OCI-LY1 (cell line): ENCODE measurements around the gene STON2.

Source experiments
- H2AFZ ChIP-seq: fragments of 200-600 bp; sonication (generic), shearing (Covaris generic); 2 replicates; pipeline ENCODE4 v1.6.0; 2014; ENCODE audit warnings: antibody characterized with exemption, mild to moderate bottlenecking, low read length
- H3F3A ChIP-seq: fragments of 200-600 bp; sonication (generic), shearing (Covaris generic); 2 replicates; pipeline ENCODE4 v1.6.0; 2014; ENCODE audit warnings: mild to moderate bottlenecking, antibody characterized with exemption, low read length, moderate library complexity; ENCODE audit not compliant: insufficient read depth
- H3K27ac ChIP-seq: fragments of 200-600 bp; sonication (generic); 2 replicates; pipeline ENCODE4 v1.5.1; 2014; ENCODE audit warnings: low read length, mixed run types, mild to moderate bottlenecking, low read depth; ENCODE audit not compliant: poor library complexity, severe bottlenecking
- H3K27me3 ChIP-seq: fragments of 200-600 bp; sonication (generic); 2 replicates; pipeline ENCODE4 v1.6.0; 2014; ENCODE audit warnings: antibody characterized with exemption, mild to moderate bottlenecking, low read length, moderate library complexity; ENCODE audit not compliant: insufficient read depth
- H3K36me3 ChIP-seq: fragments of 200-600 bp; sonication (generic); 2 replicates; pipeline ENCODE4 v1.6.1; 2014; ENCODE audit warnings: mild to moderate bottlenecking, antibody characterized with exemption, low read length, moderate library complexity, mixed read lengths; ENCODE audit not compliant: insufficient read depth
- H3K4me1 ChIP-seq: fragments of 200-600 bp; sonication (generic); 2 replicates; pipeline ENCODE4 v1.5.1; 2014; ENCODE audit warnings: mild to moderate bottlenecking, low read length, moderate library complexity; ENCODE audit not compliant: insufficient read depth, severe bottlenecking
- H3K4me2 ChIP-seq: fragments of 200-600 bp; sonication (generic), shearing (Covaris generic); 2 replicates; pipeline ENCODE4 v1.6.1; 2014; ENCODE audit warnings: low read length
- H3K4me3 ChIP-seq: fragments of 200-600 bp; sonication (generic); 2 replicates; pipeline ENCODE4 v1.5.1; 2014; ENCODE audit warnings: low read length, low read depth, mild to moderate bottlenecking, mixed read lengths; ENCODE audit not compliant: poor library complexity, severe bottlenecking
- H3K79me2 ChIP-seq: fragments of 200-600 bp; shearing (Covaris generic); 2 replicates; pipeline ENCODE4 v1.6.1; 2016; ENCODE audit warnings: mixed run types, low read length, mixed read lengths; ENCODE audit not compliant: insufficient read depth
- H3K9ac ChIP-seq: fragments of 200-600 bp; sonication (generic), shearing (Covaris generic); 2 replicates; pipeline ENCODE4 v1.6.1; 2014; ENCODE audit warnings: mild to moderate bottlenecking, low read length, mixed read lengths
- H3K9me2 ChIP-seq: fragments of 200-600 bp; sonication (generic), shearing (Covaris generic); 2 replicates; pipeline ENCODE4 v1.6.1; 2014; ENCODE audit warnings: low read depth, mild to moderate bottlenecking, low read length, mixed read lengths
- H3K9me3 ChIP-seq: fragments of 200-600 bp; shearing (Covaris generic); 2 replicates; pipeline ENCODE4 v1.6.1; 2014; ENCODE audit warnings: low read length, mixed read lengths
- H4K20me1 ChIP-seq: fragments of 200-600 bp; sonication (generic), shearing (Covaris generic); 2 replicates; pipeline ENCODE4 v1.6.0; 2016; ENCODE audit warnings: mild to moderate bottlenecking, low read length; ENCODE audit not compliant: insufficient read depth
- EZH2 ChIP-seq: fragments of 200-600 bp; sonication (generic), shearing (Covaris generic); IDR thresholded peaks from 2 replicates; pipeline ENCODE4 v1.8.0; 2017; ENCODE audit warnings: borderline replicate concordance, mixed run types, mild to moderate bottlenecking, antibody characterized with exemption, low read length, moderate library complexity, mixed read lengths
- TF ChIP-seq, protein P1 (sequence below): fragments of 200-600 bp; sonication (generic), shearing (Covaris generic); IDR thresholded peaks from 2 replicates; pipeline ENCODE4 v1.5.1; 2017; ENCODE audit warnings: mild to moderate bottlenecking, antibody characterized with exemption, low read length, moderate library complexity, mixed read lengths

Gene STON2

DNA sequence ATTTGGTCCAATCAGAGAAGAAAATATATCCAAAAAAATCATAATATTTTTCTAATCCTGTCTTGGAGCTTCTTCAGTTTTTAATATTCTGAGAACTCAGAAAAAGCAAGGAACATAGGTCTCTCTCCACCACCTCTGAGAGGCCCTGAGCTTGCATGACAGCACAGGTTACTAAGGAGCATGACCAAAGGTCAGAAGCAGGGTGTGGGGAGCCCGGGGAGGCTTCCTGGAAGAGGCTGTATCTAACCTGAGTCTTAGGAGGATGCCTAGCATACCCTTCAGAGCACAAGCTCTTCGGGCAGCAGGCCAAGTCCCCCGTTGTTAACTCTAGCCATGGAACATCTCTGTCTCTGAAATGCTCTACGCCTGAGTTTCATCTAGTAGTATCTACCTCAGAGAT is 15.7 kb upstream of the STON2 start:
- Histone ChIP-seq H4K20me1 (no peaks in the 10 kb centered on the region), H3K4me3 (no peak overlapping the region), H3K4me2 (no peak overlapping the region), H3K9me2 (no peaks in the 10 kb centered on the region), H3K27me3 (no peaks in the 10 kb centered on the region), H3K27ac (no peak overlapping the region), H3F3A (no peaks in the 10 kb centered on the region), H3K4me1 (no peaks in the 10 kb centered on the region), H3K36me3 (no peaks in the 10 kb centered on the region), H3K9me3 (no peaks in the 10 kb centered on the region), H3K79me2 (no peaks in the 10 kb centered on the region), H2AFZ (no peak overlapping the region), H3K9ac (no peak overlapping the region)
- TF ChIP-seq, protein P1, sequence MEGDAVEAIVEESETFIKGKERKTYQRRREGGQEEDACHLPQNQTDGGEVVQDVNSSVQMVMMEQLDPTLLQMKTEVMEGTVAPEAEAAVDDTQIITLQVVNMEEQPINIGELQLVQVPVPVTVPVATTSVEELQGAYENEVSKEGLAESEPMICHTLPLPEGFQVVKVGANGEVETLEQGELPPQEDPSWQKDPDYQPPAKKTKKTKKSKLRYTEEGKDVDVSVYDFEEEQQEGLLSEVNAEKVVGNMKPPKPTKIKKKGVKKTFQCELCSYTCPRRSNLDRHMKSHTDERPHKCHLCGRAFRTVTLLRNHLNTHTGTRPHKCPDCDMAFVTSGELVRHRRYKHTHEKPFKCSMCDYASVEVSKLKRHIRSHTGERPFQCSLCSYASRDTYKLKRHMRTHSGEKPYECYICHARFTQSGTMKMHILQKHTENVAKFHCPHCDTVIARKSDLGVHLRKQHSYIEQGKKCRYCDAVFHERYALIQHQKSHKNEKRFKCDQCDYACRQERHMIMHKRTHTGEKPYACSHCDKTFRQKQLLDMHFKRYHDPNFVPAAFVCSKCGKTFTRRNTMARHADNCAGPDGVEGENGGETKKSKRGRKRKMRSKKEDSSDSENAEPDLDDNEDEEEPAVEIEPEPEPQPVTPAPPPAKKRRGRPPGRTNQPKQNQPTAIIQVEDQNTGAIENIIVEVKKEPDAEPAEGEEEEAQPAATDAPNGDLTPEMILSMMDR = no peak
- no peak for TF ChIP-seq EZH2

DNA sequence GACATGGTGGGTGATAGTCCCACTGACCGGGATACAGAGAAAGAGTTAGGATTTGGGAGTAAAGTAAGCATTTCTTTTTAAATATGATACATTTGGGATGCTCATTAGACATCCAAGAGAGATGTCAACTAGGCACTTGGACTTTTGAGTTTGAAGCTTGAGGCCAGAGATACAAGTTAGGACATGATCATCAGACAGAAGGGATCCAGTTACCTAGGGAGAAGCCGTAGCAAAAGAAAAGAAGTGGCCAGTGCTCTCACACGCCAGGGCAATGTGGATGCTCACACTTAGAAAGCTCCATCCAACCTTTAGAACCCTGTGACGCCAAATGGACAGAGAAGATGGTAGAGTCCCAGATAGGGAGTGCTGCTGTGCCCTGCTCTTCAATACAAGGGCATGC is 14.0 kb upstream of the STON2 start:
- H3K9me2 ChIP-seq = no peaks in the 10 kb centered on the region
- H3K36me3 ChIP-seq = no peaks in the 10 kb centered on the region
- no peaks in the 10 kb centered on the region for H4K20me1 ChIP-seq
- H3K79me2 ChIP-seq = no peaks in the 10 kb centered on the region
- no peak overlapping the region for H3K4me2 ChIP-seq
- no peak overlapping the region for H3K4me3 ChIP-seq
- no peak overlapping the region for H2AFZ ChIP-seq
- no peaks in the 10 kb centered on the region for H3K9me3 ChIP-seq
- no peak for TF ChIP-seq EZH2
- TF ChIP-seq, protein P1 = no peak
- no peak overlapping the region for H3K9ac ChIP-seq
- no peaks in the 10 kb centered on the region for H3K4me1 ChIP-seq
- H3K27me3 ChIP-seq = no peaks in the 10 kb centered on the region
- H3K27ac ChIP-seq = no peak overlapping the region
- H3F3A ChIP-seq = no peaks in the 10 kb centered on the region

DNA sequence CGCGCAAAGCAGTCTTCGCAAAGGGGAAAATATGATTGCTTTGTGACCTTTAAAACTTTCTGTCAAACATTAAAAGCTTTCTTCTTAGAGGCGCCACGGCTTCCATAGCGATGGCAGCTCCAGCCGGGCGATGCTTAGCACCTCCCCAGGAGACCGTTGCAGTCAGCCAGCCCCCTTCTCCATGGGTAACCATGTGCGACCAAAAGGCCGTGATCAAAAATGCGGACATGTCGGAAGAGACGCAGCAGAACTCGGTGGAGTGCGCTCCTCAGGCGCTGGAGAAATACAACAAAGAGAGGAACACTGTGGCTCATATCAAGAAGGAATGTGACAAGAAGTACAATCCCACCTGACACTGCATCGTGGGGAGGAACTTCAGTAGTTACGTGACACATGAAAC is 12.7 kb upstream of the STON2 start:
- Histone ChIP-seq H3K4me3 (no peak overlapping the region), H3K4me2 (no peak overlapping the region), H3F3A (no peaks in the 10 kb centered on the region), H3K79me2 (no peaks in the 10 kb centered on the region), H3K27ac (no peak overlapping the region), H3K27me3 (no peaks in the 10 kb centered on the region), H2AFZ (no peak overlapping the region), H4K20me1 (no peaks in the 10 kb centered on the region), H3K9ac (no peak overlapping the region), H3K9me3 (no peaks in the 10 kb centered on the region), H3K9me2 (no peaks in the 10 kb centered on the region), H3K4me1 (no peaks in the 10 kb centered on the region), H3K36me3 (no peaks in the 10 kb centered on the region)
- TF ChIP-seq, protein P1 = no peak
- no peak for TF ChIP-seq EZH2
